Breast epithelium (tissue), 4 donors: ENCODE data around the gene CCDC172. TPM values are rescaled to one million over a fixed set of nuclear protein-coding genes. Genes with fewer than 3 reads are reported as not detected.

ENCODE experiments used
- DNase-seq, 2 donors: peaks; one replicate each; pipeline ENCODE4 v3.0.0-alpha.2; 2019; ENCODE audit warnings: low spot score in 2 of 2
- H3K27ac ChIP-seq, 2 donors: fragments of 200-600 bp; sonication (generic) in 1 of 2; one replicate each; pipeline ENCODE4 v1.5.1; 2016 to 2019; ENCODE audit warnings: mild to moderate bottlenecking in 1 of 2
- H3K27me3 ChIP-seq, 2 donors: fragments of 200-600 bp; sonication (generic) in 1 of 2; one replicate each; pipeline versions ENCODE4 v1.5.1 to v1.6.0; 2017 to 2019; ENCODE audit warnings: control low read depth in 1 of 2, mild to moderate bottlenecking in 1 of 2
- H3K36me3 ChIP-seq: fragments of 200-600 bp; one replicate; pipeline ENCODE4 v1.5.1; 2019
- H3K4me1 ChIP-seq, 2 donors: fragments of 200-600 bp; sonication (generic); one replicate each; pipeline ENCODE4 v1.5.1; 2016 to 2019; ENCODE audit warnings: control low read depth in 1 of 2
- H3K4me3 ChIP-seq, 3 donors: fragments of 200-600 bp; sonication (generic); 1 replicate in 2 of 3; 2 replicates in 1 of 3; pipeline ENCODE4 v1.5.1; 2016 to 2019; ENCODE audit warnings: mild to moderate bottlenecking in 3 of 3, moderate library complexity in 2 of 3
- H3K9me3 ChIP-seq, 2 donors: fragments of 200-600 bp; sonication (generic) in 1 of 2; one replicate each; pipeline ENCODE4 v1.5.1; 2016 to 2019; ENCODE audit warnings: control low read depth in 1 of 2
- POLR2A ChIP-seq: fragments of 450-650 bp; IDR thresholded peaks from one replicate; pipeline ENCODE4 v1.6.1; 2016; ENCODE audit warnings: antibody characterized with exemption, mild to moderate bottlenecking, moderate library complexity
- POLR2AphosphoS5 ChIP-seq, 3 donors: sonication (generic); formaldehyde crosslinking; IDR thresholded peaks; one replicate each; pipeline ENCODE4 v1.6.1; 2017; ENCODE audit warnings: antibody characterized with exemption in 3 of 3
- intact Hi-C: fragments of 100-400 bp; cut with DNase I; formaldehyde crosslinking; loops from one replicate; pipeline ENCODE4 v1.15.1; 2023; ENCODE audit warnings: low total_unique reads
- total RNA-seq, 3 donors: library from RNA; depleted of rRNA; stranded (reverse); fragments of >200 nt; gene quantifications; one replicate each; pipeline ENCODE4 v1.1.0, GENCODE V29; 2016
- TF ChIP-seq, protein P1 (sequence below), 3 donors: fragments of 450-650 bp; IDR thresholded peaks; one replicate each; pipeline ENCODE4 v1.5.1; 2016 to 2017; ENCODE audit warnings: antibody characterized with exemption in 3 of 3, mild to moderate bottlenecking in 3 of 3, moderate library complexity in 3 of 3

The CCDC172 gene
- total RNA-seq = not detected

DNA sequence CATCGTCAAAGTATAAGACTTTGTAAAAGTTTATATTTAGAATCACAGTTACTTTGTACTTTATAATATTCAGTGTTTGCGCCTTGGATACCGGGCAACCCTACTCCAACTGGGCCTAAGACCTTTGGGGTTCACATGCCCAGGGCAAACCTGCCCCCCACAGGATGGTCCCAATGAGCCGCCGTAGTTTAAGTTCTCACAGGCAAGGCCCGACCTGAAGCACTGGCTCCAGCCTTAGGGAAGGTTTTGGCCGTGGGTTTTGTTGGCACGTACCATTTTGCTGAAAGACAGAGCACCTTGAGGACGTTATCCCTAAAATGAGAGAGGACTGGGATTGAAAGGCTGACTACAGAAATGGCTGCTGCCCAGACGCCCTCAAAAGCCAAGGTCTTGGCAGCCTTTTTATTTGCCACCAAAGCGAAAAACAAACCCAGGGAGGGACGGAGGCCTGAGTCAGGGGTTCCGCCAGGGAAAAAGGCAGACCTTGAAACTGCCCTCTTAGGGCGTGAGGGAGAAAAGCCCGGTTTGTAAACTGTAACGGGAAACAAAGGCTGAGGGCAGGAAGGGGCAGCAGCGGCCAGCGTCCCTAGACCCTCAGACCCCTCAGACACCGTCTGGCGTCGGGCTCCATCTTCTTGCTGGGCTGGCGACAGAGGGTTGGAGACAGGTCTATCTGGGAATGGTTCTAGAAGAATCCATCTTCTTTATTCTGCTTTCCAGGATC lies at the start of gene CCDC172:
Gene CCDC172 (plus strand): TSS at position 222 of the 724 bp plus-strand sequence. CDS start 564 bp downstream, outside the sequence.
- Histone ChIP-seq H3K9me3 (no peaks in the 10 kb centered on the region), H3K27ac (no peak within 1 kb of the TSS), H3K36me3 (no peaks in the 10 kb centered on the region), H3K4me1 (no peaks in the 10 kb centered on the region), H3K27me3 (peaks cover 0 to 4% of the 10 kb centered on the region in 2 donors), H3K4me3 (no peak within 1 kb of the TSS)
- TF ChIP-seq, protein P1, sequence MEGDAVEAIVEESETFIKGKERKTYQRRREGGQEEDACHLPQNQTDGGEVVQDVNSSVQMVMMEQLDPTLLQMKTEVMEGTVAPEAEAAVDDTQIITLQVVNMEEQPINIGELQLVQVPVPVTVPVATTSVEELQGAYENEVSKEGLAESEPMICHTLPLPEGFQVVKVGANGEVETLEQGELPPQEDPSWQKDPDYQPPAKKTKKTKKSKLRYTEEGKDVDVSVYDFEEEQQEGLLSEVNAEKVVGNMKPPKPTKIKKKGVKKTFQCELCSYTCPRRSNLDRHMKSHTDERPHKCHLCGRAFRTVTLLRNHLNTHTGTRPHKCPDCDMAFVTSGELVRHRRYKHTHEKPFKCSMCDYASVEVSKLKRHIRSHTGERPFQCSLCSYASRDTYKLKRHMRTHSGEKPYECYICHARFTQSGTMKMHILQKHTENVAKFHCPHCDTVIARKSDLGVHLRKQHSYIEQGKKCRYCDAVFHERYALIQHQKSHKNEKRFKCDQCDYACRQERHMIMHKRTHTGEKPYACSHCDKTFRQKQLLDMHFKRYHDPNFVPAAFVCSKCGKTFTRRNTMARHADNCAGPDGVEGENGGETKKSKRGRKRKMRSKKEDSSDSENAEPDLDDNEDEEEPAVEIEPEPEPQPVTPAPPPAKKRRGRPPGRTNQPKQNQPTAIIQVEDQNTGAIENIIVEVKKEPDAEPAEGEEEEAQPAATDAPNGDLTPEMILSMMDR (IDR thresholded peaks at IDR 0.05) = no peak
- TF ChIP-seq POLR2A (no peak), POLR2AphosphoS5 (IDR thresholded peaks at IDR 0.05) (no peak)
- no peak for DNase-seq
- intact Hi-C loops = no loop called here

- Histone ChIP-seq H3K9me3 (no peaks in the 10 kb centered on the region), H3K36me3 (no peaks in the 10 kb centered on the region), H3K27me3 (peaks cover 0 to 28% of the 10 kb centered on the region in 2 donors), H3K4me3 (no peak overlapping the region), H3K4me1 (peaks cover 0 to 3% of the 10 kb centered on the region in 2 donors), H3K27ac (no peak overlapping the region)
- intact Hi-C loops = no loop called here
- TF ChIP-seq POLR2AphosphoS5 (IDR thresholded peaks at IDR 0.05) (no peak), POLR2A (no peak)
- TF ChIP-seq, protein P1 (IDR thresholded peaks at IDR 0.05) = no peak
- no peak for DNase-seq
Observed at GRCh38 chr10:116276981-116277380, 47.3 kb upstream of the CCDC172 start.

- TF ChIP-seq POLR2A (no peak), POLR2AphosphoS5 (IDR thresholded peaks at IDR 0.05) (no peak)
- TF ChIP-seq, protein P1 (IDR thresholded peaks at IDR 0.05) = no peak
- Histone ChIP-seq H3K4me3 (no peak overlapping the region), H3K27me3 (peaks cover 0 to 15% of the 10 kb centered on the region in 2 donors), H3K36me3 (no peaks in the 10 kb centered on the region), H3K4me1 (no peaks in the 10 kb centered on the region), H3K9me3 (no peaks in the 10 kb centered on the region), H3K27ac (no peak overlapping the region)
- intact Hi-C loops = no loop called here
- no peak for DNase-seq
Observed at GRCh38 chr10:116278846-116279245, 45.4 kb upstream of the CCDC172 start.

DNA sequence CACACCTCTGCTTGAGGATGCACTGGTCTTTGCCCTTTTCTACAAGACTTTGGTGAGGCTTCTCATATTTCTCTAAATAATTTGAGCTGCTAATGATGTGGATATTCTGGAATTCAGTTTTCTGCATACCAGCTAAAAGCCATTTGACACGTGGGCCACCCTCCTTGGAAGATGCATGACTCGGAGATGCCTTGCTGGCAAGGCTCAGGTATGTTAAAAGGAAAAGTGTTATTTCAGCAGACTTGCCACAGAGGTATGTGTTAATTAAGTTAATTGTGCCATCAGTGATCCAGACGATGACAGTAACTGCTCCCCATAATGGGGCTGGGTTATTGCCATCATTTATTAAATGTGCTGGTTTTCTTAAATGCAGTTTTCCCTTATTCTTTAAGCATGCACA lies 42.5 kb upstream of the CCDC172 start:
- no peaks in the 10 kb centered on the region for H3K4me1 ChIP-seq
- no peak for TF ChIP-seq POLR2AphosphoS5 (IDR thresholded peaks at IDR 0.05)
- H3K36me3 ChIP-seq = no peaks in the 10 kb centered on the region
- no peak overlapping the region for H3K4me3 ChIP-seq
- no peak overlapping the region for H3K27ac ChIP-seq
- no peaks in the 10 kb centered on the region for H3K27me3 ChIP-seq
- intact Hi-C loops = no loop called here
- DNase-seq = no peak
- no peaks in the 10 kb centered on the region for H3K9me3 ChIP-seq

DNA sequence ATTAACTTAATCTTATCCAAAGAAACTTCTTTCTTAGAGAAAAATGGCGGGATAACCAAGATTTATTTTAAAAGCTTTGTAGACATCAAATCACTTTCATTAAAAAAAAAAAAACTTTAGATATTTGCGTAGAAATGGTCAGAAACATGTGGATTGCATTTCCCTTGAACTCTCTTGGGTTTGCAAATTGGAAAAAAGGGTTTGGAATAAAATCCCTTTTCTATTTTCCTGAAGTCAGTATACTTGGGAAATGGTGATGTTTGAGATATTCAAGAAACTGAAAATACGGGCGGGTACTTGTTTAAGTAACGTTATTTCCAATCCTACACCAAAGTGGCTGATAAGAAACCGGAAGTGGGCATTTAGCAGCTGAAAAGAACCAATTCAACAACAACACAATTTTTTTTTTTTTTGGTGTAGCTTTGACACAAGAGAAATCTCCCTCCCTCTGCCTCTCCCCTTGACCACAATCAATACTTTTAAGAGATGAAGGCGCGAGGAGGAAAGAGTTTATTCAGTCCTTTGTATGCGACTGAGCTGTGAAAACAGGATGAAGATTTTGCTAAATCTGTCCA lies 37.5 kb upstream of the CCDC172 start:
- no peak overlapping the region for H3K27ac ChIP-seq
- DNase-seq = no peak
- H3K9me3 ChIP-seq = peaks cover 0 to 4% of the 10 kb centered on the region in 2 donors
- intact Hi-C loops = no loop called here
- TF ChIP-seq POLR2A (no peak), POLR2AphosphoS5 (IDR thresholded peaks at IDR 0.05) (no peak)
- TF ChIP-seq, protein P1 (IDR thresholded peaks at IDR 0.05) = no peak
- no peaks in the 10 kb centered on the region for H3K4me1 ChIP-seq
- H3K27me3 ChIP-seq = peaks cover 0 to 4% of the 10 kb centered on the region in 2 donors
- H3K4me3 ChIP-seq = no peak overlapping the region
- no peaks in the 10 kb centered on the region for H3K36me3 ChIP-seq
